GM23338 (cell line): ENCODE data around the gene DCLRE1C. TPM values are rescaled to one million over a fixed set of nuclear protein-coding genes. Genes with fewer than 3 reads are reported as not detected.

Experiments
- ATAC-seq: fragments of 200-7000 bp; cut with Tn5 transposase; 3 replicates; pipeline ENCODE4 v1.9.1; 2020
- DNase-seq: peaks from one replicate; pipeline ENCODE4 v3.0.0-alpha.2; 2015; ENCODE audit warnings: low spot score
- H2AFZ ChIP-seq: fragments of 200-600 bp; sonication (generic); 2 replicates; pipeline ENCODE4 v1.8.0; 2016; ENCODE audit warnings: antibody characterized with exemption, mild to moderate bottlenecking, moderate library complexity
- H3F3A ChIP-seq: fragments of 200-600 bp; sonication (generic); replicated peaks from 2 replicates; pipeline ENCODE4 v1.8.0; 2017; ENCODE audit warnings: antibody characterized with exemption, mixed run types, low read depth
- H3K27ac ChIP-seq: fragments of 200-600 bp; sonication (generic); 2 replicates; pipeline ENCODE4 v1.6.1; 2016; ENCODE audit warnings: low read depth
- H3K27me3 ChIP-seq: fragments of 200-600 bp; sonication (generic); 2 replicates; pipeline ENCODE4 v1.8.0; 2016; ENCODE audit warnings: mild to moderate bottlenecking, mixed run types, moderate library complexity; ENCODE audit not compliant: insufficient read depth
- H3K36me3 ChIP-seq: fragments of 200-600 bp; sonication (generic); 2 replicates; pipeline ENCODE4 v1.8.0; 2016; ENCODE audit warnings: mild to moderate bottlenecking; ENCODE audit not compliant: insufficient read depth
- H3K4me1 ChIP-seq: fragments of 200-600 bp; sonication (generic); 2 replicates; pipeline ENCODE4 v1.8.0; 2016; ENCODE audit warnings: mild to moderate bottlenecking, moderate library complexity; ENCODE audit not compliant: insufficient read depth
- H3K4me2 ChIP-seq: fragments of 200-600 bp; sonication (generic); 2 replicates; pipeline ENCODE4 v1.7.1; 2017; ENCODE audit warnings: mixed run types
- H3K4me3 ChIP-seq: fragments of 200-600 bp; sonication (generic); 2 replicates; pipeline ENCODE4 v1.6.1; 2016; ENCODE audit warnings: mixed run types
- H3K79me2 ChIP-seq: fragments of 200-600 bp; sonication (generic); replicated peaks from 2 replicates; pipeline ENCODE4 v1.8.0; 2017; ENCODE audit warnings: mild to moderate bottlenecking; ENCODE audit not compliant: insufficient read depth
- H3K9me2 ChIP-seq: fragments of 200-600 bp; sonication (generic); 2 replicates; pipeline ENCODE4 v1.8.0; 2017; ENCODE audit not compliant: insufficient read depth
- H4K20me1 ChIP-seq: fragments of 200-600 bp; sonication (generic); replicated peaks from 2 replicates; pipeline ENCODE4 v1.8.0; 2017; ENCODE audit warnings: mild to moderate bottlenecking; ENCODE audit not compliant: insufficient read depth
- H3K27ac Mint-ChIP-seq: 2 replicates; pipeline ENCODE4 v1.8.0; 2020; ENCODE audit warnings: inconsistent platforms, mild to moderate bottlenecking, moderate library complexity, mixed read lengths
- H3K27me3 Mint-ChIP-seq: 3 replicates; pipeline ENCODE4 v1.8.0; 2022; ENCODE audit warnings: low read depth, mild to moderate bottlenecking, moderate library complexity, mixed read lengths, inconsistent platforms; ENCODE audit not compliant: insufficient read depth, poor library complexity
- H3K36me3 Mint-ChIP-seq: 3 replicates; pipeline ENCODE4 v1.8.0; 2021; ENCODE audit warnings: low read depth, mild to moderate bottlenecking, inconsistent platforms, moderate library complexity, mixed read lengths
- H3K4me1 Mint-ChIP-seq: 3 replicates; pipeline ENCODE4 v1.8.0; 2020; ENCODE audit warnings: mild to moderate bottlenecking, inconsistent platforms, mixed read lengths
- H3K4me3 Mint-ChIP-seq: 3 replicates; pipeline ENCODE4 v1.8.0; 2021; ENCODE audit warnings: moderate library complexity, mild to moderate bottlenecking, inconsistent platforms, mixed read lengths
- H3K9me3 Mint-ChIP-seq: 3 replicates; pipeline ENCODE4 v1.8.0; 2020; ENCODE audit warnings: moderate library complexity, mild to moderate bottlenecking, inconsistent platforms, mixed read lengths
- CTCF ChIP-seq, 2 experiments: fragments of 200-600 bp in 1 of 2; sonication (generic) in 1 of 2; conservative IDR thresholded peaks; 2 replicates each; pipeline versions ENCODE4 v1.5.1 to v1.6.1; 2016 to 2017; ENCODE audit warnings: antibody characterized with exemption in 2 of 2, low read depth in 2 of 2, mild to moderate bottlenecking in 2 of 2, moderate library complexity in 1 of 2
- EZH2 ChIP-seq: fragments of 200-600 bp; sonication (generic); IDR thresholded peaks from one replicate; pipeline ENCODE4 v1.8.0; 2017; ENCODE audit warnings: antibody characterized with exemption, mild to moderate bottlenecking, low read depth; ENCODE audit not compliant: unreplicated experiment
- JUNB ChIP-seq: IDR thresholded peaks from one replicate; pipeline ENCODE4 v1.6.1; 2016; ENCODE audit warnings: antibody characterized with exemption; ENCODE audit not compliant: unreplicated experiment
- NANOG ChIP-seq: IDR thresholded peaks from 2 replicates; pipeline ENCODE4 v1.6.1; 2016; ENCODE audit warnings: antibody characterized with exemption, borderline replicate concordance
- REST ChIP-seq: IDR thresholded peaks from one replicate; pipeline ENCODE4 v1.6.1; 2018; ENCODE audit warnings: antibody characterized with exemption; ENCODE audit not compliant: unreplicated experiment
- STAT1 ChIP-seq: IDR thresholded peaks from one replicate; pipeline ENCODE4 v1.6.1; 2016; ENCODE audit warnings: antibody characterized with exemption; ENCODE audit not compliant: unreplicated experiment
- ZNF331 ChIP-seq: fragments of 250-450 bp; sonication (Bioruptor Pico); IDR thresholded peaks from 2 replicates; pipeline ENCODE4 v1.5.0; 2020; ENCODE audit warnings: low read depth, mild to moderate bottlenecking, moderate library complexity
- polyA plus RNA-seq: library from polyadenylated mRNA; unstranded; fragments of >200 nt; fragmentation: Nextera tagmentation; extraction: Ambion mirVana; gene quantifications from 2 replicates; pipeline ENCODE4 v1.2.1, GENCODE V29; 2016
- total RNA-seq: library from RNA; depleted of rRNA; stranded (reverse); fragments of >200 nt; shearing (Covaris generic); gene quantifications from 2 replicates; pipeline ENCODE4 v1.2.3, GENCODE V29; 2014
- TF ChIP-seq, protein P1 (sequence below): fragments of 250-450 bp; sonication (Bioruptor Pico); IDR thresholded peaks from 2 replicates; pipeline ENCODE4 v1.5.0; 2020; ENCODE audit warnings: mild to moderate bottlenecking, moderate library complexity
- TF ChIP-seq, protein P2 (sequence below): IDR thresholded peaks from 2 replicates; pipeline ENCODE4 v1.6.1; 2016; ENCODE audit warnings: antibody characterized with exemption

DCLRE1C gene
- total and polyA plus RNA-seq, 2 experiments from 2014 or later = 3.9 to 30.2 TPM

DNA sequence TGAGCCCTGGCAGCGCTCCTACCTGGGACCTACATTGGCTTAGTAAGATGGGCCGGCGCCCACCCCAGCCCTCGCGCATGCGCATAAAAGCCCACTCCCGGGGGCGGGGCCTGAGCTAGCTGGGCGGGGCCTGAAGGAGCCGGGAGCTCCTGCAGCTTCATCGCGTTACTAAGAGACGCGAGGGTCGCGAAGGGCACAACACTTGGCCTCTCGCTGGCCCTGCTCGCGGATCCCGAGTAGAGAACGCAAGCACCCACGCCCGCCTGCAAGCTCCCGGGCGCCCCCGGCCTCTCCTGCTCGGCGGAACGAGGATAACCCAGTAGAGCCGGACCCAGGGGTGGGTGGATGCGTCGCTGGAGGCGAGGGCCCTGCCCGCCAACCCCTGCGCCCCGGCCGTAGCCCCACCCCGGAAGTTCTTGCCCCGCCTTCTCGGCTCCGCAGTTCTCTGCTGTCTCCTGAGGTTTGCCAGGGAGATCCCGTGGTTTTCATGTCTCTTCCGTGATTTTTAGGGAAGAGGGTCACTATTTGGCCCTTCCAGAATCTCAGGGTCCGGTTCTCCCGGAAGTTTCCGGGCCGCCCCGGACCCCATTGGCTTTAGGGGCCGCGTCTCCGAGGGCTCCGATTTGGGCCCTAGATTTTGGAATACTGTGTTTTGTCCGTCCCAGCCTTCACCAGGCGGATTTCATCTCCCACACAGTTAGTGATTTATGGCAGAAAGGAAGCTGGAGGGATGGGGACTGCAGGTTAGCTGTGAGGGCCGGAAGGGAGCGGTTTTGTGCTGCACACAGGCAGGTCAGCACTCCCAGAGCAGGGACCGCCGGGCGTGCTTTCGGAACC is 5.5 kb upstream of the DCLRE1C start, which contains the start of gene MEIG1 (continued):
- TF ChIP-seq, protein P1, sequence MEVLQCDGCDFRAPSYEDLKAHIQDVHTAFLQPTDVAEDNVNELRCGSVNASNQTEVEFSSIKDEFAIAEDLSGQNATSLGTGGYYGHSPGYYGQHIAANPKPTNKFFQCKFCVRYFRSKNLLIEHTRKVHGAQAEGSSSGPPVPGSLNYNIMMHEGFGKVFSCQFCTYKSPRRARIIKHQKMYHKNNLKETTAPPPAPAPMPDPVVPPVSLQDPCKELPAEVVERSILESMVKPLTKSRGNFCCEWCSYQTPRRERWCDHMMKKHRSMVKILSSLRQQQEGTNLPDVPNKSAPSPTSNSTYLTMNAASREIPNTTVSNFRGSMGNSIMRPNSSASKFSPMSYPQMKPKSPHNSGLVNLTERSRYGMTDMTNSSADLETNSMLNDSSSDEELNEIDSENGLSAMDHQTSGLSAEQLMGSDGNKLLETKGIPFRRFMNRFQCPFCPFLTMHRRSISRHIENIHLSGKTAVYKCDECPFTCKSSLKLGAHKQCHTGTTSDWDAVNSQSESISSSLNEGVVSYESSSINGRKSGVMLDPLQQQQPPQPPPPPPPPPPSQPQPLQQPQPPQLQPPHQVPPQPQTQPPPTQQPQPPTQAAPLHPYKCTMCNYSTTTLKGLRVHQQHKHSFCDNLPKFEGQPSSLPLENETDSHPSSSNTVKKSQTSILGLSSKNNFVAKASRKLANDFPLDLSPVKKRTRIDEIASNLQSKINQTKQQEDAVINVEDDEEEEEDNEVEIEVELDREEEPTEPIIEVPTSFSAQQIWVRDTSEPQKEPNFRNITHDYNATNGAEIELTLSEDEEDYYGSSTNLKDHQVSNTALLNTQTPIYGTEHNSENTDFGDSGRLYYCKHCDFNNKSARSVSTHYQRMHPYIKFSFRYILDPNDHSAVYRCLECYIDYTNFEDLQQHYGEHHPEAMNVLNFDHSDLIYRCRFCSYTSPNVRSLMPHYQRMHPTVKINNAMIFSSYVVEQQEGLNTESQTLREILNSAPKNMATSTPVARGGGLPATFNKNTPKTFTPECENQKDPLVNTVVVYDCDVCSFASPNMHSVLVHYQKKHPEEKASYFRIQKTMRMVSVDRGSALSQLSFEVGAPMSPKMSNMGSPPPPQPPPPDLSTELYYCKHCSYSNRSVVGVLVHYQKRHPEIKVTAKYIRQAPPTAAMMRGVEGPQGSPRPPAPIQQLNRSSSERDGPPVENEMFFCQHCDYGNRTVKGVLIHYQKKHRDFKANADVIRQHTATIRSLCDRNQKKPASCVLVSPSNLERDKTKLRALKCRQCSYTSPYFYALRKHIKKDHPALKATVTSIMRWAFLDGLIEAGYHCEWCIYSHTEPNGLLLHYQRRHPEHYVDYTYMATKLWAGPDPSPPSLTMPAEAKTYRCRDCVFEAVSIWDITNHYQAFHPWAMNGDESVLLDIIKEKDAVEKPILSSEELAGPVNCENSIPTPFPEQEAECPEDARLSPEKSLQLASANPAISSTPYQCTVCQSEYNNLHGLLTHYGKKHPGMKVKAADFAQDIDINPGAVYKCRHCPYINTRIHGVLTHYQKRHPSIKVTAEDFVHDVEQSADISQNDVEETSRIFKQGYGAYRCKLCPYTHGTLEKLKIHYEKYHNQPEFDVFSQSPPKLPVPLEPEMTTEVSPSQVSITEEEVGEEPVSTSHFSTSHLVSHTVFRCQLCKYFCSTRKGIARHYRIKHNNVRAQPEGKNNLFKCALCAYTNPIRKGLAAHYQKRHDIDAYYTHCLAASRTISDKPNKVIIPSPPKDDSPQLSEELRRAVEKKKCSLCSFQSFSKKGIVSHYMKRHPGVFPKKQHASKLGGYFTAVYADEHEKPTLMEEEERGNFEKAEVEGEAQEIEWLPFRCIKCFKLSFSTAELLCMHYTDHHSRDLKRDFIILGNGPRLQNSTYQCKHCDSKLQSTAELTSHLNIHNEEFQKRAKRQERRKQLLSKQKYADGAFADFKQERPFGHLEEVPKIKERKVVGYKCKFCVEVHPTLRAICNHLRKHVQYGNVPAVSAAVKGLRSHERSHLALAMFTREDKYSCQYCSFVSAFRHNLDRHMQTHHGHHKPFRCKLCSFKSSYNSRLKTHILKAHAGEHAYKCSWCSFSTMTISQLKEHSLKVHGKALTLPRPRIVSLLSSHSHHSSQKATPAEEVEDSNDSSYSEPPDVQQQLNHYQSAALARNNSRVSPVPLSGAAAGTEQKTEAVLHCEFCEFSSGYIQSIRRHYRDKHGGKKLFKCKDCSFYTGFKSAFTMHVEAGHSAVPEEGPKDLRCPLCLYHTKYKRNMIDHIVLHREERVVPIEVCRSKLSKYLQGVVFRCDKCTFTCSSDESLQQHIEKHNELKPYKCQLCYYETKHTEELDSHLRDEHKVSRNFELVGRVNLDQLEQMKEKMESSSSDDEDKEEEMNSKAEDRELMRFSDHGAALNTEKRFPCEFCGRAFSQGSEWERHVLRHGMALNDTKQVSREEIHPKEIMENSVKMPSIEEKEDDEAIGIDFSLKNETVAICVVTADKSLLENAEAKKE = no peak
- TF ChIP-seq JUNB (no peak), EZH2 (no peak), NANOG (no peak), STAT1 (no peak)
- TF ChIP-seq, protein P2, sequence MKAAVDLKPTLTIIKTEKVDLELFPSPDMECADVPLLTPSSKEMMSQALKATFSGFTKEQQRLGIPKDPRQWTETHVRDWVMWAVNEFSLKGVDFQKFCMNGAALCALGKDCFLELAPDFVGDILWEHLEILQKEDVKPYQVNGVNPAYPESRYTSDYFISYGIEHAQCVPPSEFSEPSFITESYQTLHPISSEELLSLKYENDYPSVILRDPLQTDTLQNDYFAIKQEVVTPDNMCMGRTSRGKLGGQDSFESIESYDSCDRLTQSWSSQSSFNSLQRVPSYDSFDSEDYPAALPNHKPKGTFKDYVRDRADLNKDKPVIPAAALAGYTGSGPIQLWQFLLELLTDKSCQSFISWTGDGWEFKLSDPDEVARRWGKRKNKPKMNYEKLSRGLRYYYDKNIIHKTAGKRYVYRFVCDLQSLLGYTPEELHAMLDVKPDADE = peak; percentile 59; the same call in 1 of the 2 replicates

DNA sequence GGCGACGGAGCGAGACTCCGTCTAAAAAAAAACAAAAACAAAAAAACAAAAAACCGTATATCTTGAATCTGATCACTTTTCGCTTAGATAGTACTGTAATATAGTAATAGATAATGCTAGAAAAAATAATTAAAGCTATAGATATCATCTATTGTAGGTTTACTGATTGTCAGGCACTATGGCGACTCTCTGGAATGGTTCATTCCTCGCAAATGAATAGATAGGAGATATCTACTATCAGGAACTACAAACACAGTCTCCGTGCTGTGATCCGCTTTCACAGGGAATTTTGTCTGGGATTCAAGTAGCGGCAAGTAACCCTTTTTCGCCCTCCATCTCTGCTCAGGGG is 5.0 kb upstream of the DCLRE1C start:
- no peak for DNase-seq
- Histone ChIP-seq H2AFZ (peak overlapping the region; percentile 96), H4K20me1 (no peaks in the 10 kb centered on the region; the same call in 1 of the 2 replicates), H3K27ac (no peak overlapping the region), H3K4me3 (peak overlapping the region; percentile 91), H3K4me1 (no peaks in the 10 kb centered on the region; the same call in 1 of the 2 replicates), H3K36me3 (no peaks in the 10 kb centered on the region), H3F3A (peaks cover 8% of the 10 kb centered on the region), H3K27me3 (peaks cover 46% of the 10 kb centered on the region), H3K4me2 (peak overlapping the region; percentile 77), H3K9me2 (no peaks in the 10 kb centered on the region), H3K79me2 (no peaks in the 10 kb centered on the region)
- ATAC-seq = no peak
- no peaks in the 10 kb centered on the region; the same call in 2 of the 3 replicates for H3K9me3 Mint-ChIP-seq
- peak overlapping the region; percentile 91 for H3K4me3 Mint-ChIP-seq
- peaks cover 7% of the 10 kb centered on the region; the same call in 2 of the 3 replicates for H3K4me1 Mint-ChIP-seq
- H3K27ac Mint-ChIP-seq = no peak overlapping the region
- peaks cover 3% of the 10 kb centered on the region; the same call in 1 of the 3 replicates for H3K36me3 Mint-ChIP-seq
- peaks cover 41% of the 10 kb centered on the region for H3K27me3 Mint-ChIP-seq
- no peak for TF ChIP-seq CTCF (conservative IDR thresholded peaks at IDR 0.05; ENCODE audit: low read depth in 2 of 2)
- TF ChIP-seq, protein P2 = no peak
- no peak for TF ChIP-seq ZNF331 (CRISPR knock-in tag)
- no peak for TF ChIP-seq REST
